ENCODE measurements around the gene RALGAPA2.

Gene RALGAPA2

DNA sequence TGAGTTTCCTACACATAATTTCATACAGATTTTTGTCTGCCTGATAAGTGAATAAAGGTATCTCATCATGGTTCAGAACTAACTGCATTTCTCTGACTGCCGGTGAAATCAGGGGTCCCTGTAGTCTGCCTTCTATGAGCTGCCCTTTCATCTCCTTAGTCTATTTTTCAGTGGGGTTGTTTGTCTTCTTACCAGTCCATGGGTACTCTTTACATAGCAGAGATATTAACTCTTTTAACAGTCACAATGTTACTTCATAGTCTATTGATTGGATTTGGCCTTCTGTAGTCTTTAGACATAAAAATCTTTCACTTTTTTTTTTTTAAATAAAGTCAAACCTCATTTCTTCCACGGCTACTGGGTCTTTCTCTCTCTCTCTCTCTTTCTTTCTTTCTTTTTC lies 79.8 kb downstream of the RALGAPA2 start:
- in situ Hi-C loops (cut with MboI; ENCODE audit: low sequenced_read_pairs, unreplicated experiment): no loop called here
- no peak for DNase-seq (ENCODE audit: low spot score)
- TF ChIP-seq, protein P1, sequence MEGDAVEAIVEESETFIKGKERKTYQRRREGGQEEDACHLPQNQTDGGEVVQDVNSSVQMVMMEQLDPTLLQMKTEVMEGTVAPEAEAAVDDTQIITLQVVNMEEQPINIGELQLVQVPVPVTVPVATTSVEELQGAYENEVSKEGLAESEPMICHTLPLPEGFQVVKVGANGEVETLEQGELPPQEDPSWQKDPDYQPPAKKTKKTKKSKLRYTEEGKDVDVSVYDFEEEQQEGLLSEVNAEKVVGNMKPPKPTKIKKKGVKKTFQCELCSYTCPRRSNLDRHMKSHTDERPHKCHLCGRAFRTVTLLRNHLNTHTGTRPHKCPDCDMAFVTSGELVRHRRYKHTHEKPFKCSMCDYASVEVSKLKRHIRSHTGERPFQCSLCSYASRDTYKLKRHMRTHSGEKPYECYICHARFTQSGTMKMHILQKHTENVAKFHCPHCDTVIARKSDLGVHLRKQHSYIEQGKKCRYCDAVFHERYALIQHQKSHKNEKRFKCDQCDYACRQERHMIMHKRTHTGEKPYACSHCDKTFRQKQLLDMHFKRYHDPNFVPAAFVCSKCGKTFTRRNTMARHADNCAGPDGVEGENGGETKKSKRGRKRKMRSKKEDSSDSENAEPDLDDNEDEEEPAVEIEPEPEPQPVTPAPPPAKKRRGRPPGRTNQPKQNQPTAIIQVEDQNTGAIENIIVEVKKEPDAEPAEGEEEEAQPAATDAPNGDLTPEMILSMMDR (IDR thresholded peaks at IDR 0.05; ENCODE audit: borderline replicate concordance, control extremely low read depth, extremely low read depth, insufficient read depth, missing control alignments): no peak

DNA sequence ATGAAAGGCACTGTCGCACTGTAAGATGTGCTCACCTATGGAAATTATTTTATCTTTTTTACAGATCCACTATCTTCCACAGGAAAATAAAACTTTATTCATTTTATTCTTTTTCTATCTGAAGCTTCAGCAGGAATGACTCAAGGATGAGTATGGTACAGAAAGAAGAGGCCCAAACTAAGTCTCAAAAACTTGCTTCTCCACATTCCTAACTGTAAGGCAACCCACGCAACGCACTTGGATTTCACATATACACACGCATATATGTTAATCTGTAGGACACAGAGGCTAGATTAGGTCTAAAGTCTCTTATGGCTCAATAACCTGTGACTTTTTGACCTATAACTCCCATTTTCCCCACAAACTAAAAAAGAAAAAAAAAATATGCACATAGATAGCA lies 81.9 kb downstream of the RALGAPA2 start:
- no peak for DNase-seq (ENCODE audit: low spot score)
- in situ Hi-C loops (cut with MboI; ENCODE audit: low sequenced_read_pairs, unreplicated experiment): no loop called here
- TF ChIP-seq, protein P1 (IDR thresholded peaks at IDR 0.05; ENCODE audit: borderline replicate concordance, control extremely low read depth, extremely low read depth, insufficient read depth, missing control alignments): no peak

DNA sequence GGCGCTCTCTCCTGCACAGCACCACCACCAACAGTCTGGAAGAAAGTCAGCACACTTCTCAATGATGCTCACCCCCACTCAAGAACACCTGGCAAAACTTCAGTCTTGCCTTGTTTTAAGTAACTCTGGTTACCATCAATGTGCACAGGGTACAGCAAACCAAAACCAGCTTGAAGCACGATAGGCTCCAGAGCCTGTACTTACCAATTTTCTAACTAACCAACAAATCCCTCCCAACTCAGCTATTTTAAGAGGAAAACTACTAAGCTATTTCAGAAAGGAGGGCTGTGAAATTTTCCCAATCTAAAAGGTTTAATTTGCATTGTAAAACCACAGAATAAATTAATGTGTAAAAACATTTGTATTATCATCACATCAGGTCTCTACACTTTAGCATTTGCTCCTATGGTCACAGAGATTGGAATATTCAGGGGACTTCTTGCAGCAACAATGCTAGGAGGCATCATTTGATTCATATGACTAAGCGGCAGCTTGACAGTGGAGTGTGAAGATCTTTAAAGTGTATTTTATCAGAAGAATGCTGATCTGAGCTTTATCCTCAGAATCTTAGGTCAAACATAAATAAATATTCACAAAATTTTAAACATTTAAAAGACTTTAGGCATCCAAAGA lies 82.8 kb downstream of the RALGAPA2 start:
- TF ChIP-seq, protein P1 (IDR thresholded peaks at IDR 0.05; ENCODE audit: borderline replicate concordance, control extremely low read depth, extremely low read depth, insufficient read depth, missing control alignments): no peak
- in situ Hi-C loops (cut with MboI; ENCODE audit: low sequenced_read_pairs, unreplicated experiment): no loop called here
- no peak for DNase-seq (ENCODE audit: low spot score)

DNA sequence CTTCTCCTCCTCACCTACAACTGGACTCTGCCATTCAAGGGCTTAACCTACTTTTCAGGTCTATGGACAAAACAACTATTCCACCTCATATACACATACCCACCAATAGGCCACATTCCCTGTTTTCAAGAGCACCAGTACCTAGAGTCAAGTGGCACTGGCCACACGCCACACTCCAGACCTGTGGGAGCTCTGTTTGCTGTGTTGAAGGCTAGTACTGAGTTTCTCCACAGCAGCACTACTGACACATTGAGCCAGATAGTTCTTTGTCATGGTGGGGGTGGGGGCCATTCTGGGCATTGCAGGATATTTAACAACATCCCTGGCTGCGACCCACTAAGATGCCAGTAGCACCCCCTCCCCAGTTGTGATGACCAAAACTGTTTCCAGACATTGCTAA lies 84.1 kb downstream of the RALGAPA2 start:
- DNase-seq (ENCODE audit: low spot score): no peak
- in situ Hi-C loops (cut with MboI; ENCODE audit: low sequenced_read_pairs, unreplicated experiment): no loop called here
- TF ChIP-seq, protein P1 (IDR thresholded peaks at IDR 0.05; ENCODE audit: borderline replicate concordance, control extremely low read depth, extremely low read depth, insufficient read depth, missing control alignments): no peak

DNA sequence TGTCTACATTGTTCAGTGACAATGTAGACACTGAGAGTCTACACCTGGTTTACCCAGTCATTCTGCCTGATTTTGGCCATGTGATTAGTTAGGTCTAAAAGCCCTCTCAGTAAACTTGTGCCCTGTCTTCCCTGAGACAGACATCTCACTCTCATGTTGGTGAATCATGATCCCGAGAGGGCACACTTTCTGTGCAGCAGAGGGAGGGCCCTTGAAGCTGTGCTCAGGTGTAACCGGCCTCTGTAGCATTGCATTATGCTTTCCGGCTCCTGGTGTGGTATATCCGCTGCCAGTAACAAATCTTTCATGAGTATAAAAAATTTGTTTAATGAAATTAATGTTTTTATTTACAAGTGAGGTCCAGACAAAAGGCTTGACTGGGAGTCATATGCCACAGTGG lies 85.0 kb downstream of the RALGAPA2 start:
- TF ChIP-seq, protein P1 (IDR thresholded peaks at IDR 0.05; ENCODE audit: borderline replicate concordance, control extremely low read depth, extremely low read depth, insufficient read depth, missing control alignments): no peak
- in situ Hi-C loops (cut with MboI; ENCODE audit: low sequenced_read_pairs, unreplicated experiment): no loop called here
- DNase-seq (ENCODE audit: low spot score): no peak

DNA sequence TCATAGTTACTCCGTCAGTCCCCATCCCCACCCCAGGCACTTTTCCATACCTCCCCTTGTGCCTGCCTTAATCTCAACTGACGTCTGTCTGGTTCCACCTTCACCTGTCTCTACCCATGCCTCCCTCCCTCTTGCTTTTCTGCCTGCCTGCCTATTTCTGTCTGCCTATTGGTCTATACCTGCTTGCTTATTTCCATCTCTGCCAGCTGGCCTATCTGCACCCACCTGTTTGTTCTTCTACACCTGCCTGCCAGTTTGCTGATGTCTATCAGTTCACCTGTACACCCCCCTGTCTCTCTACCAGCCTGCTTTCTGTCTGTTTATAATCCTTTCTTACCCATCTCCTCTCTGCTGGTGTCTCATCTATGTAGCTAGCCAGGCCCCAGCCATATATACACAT lies 87.5 kb downstream of the RALGAPA2 start:
- in situ Hi-C loops (cut with MboI; ENCODE audit: low sequenced_read_pairs, unreplicated experiment): no loop called here
- no peak for DNase-seq (ENCODE audit: low spot score)
- TF ChIP-seq, protein P1 (IDR thresholded peaks at IDR 0.05; ENCODE audit: borderline replicate concordance, control extremely low read depth, extremely low read depth, insufficient read depth, missing control alignments): no peak
